H9 (cell line): ENCODE data around the gene AKT3. TPM values are rescaled to one million over a fixed set of nuclear protein-coding genes. Genes with fewer than 3 reads are reported as not detected.

Source experiments
- DNase-seq: peaks from one replicate; pipeline ENCODE4 v3.0.0-alpha.2; 2017
- H2AFZ ChIP-seq: one replicate; pipeline ENCODE4 v1.6.1; 2013; ENCODE audit warnings: mild to moderate bottlenecking, low read length, control low read depth, moderate library complexity
- H2AK5ac ChIP-seq: 2 replicates; pipeline ENCODE4 v1.6.1; 2013; ENCODE audit warnings: low read length, control low read depth, mixed read lengths; ENCODE audit not compliant: insufficient read length
- H2BK120ac ChIP-seq: one replicate; pipeline ENCODE4 v1.6.1; 2013; ENCODE audit warnings: low read depth, mild to moderate bottlenecking, low read length, control low read depth, inconsistent platforms; ENCODE audit not compliant: poor library complexity, severe bottlenecking
- H2BK12ac ChIP-seq: 2 replicates; pipeline ENCODE4 v1.6.1; 2013; ENCODE audit warnings: low read length, control low read depth, mixed read lengths, low read depth; ENCODE audit not compliant: insufficient read length
- H2BK15ac ChIP-seq: 2 replicates; pipeline ENCODE4 v1.6.1; 2013; ENCODE audit warnings: low read depth, low read length, control low read depth
- H2BK20ac ChIP-seq: one replicate; pipeline ENCODE4 v1.6.1; 2013; ENCODE audit warnings: low read depth, mild to moderate bottlenecking, low read length, control low read depth, inconsistent platforms; ENCODE audit not compliant: poor library complexity, severe bottlenecking
- H2BK5ac ChIP-seq: 2 replicates; pipeline ENCODE4 v1.6.1; 2013; ENCODE audit warnings: low read length, control low read depth, mixed read lengths; ENCODE audit not compliant: insufficient read length
- H3K14ac ChIP-seq: 2 replicates; pipeline ENCODE4 v1.6.1; 2013; ENCODE audit warnings: low read length, control low read depth; ENCODE audit not compliant: insufficient read depth
- H3K18ac ChIP-seq: 2 replicates; pipeline ENCODE4 v1.6.1; 2013; ENCODE audit warnings: low read depth, mild to moderate bottlenecking, mixed read lengths, low read length, control low read depth; ENCODE audit not compliant: insufficient read length
- H3K23ac ChIP-seq: 2 replicates; pipeline ENCODE4 v1.6.1; 2013; ENCODE audit warnings: low read length, control low read depth, mixed read lengths, low read depth; ENCODE audit not compliant: insufficient read length
- H3K23me2 ChIP-seq: 2 replicates; pipeline ENCODE4 v1.6.1; 2013; ENCODE audit warnings: low read depth, mild to moderate bottlenecking, mixed read lengths, low read length, control low read depth; ENCODE audit not compliant: insufficient read length, poor library complexity, severe bottlenecking
- H3K27ac ChIP-seq: 2 replicates; pipeline ENCODE4 v1.5.1; 2013; ENCODE audit warnings: low read length, control low read depth, mixed read lengths, low read depth; ENCODE audit not compliant: insufficient read length
- H3K27me3 ChIP-seq: 2 replicates; pipeline ENCODE4 v1.6.1; 2013; ENCODE audit warnings: low read length, control low read depth, inconsistent platforms; ENCODE audit not compliant: insufficient read depth
- H3K4ac ChIP-seq: 2 replicates; pipeline ENCODE4 v1.6.1; 2013; ENCODE audit warnings: low read depth, mild to moderate bottlenecking, control low read depth, inconsistent platforms, low read length, moderate library complexity
- H3K4me1 ChIP-seq: 2 replicates; pipeline ENCODE4 v1.6.1; 2013; ENCODE audit warnings: low read length, control low read depth, inconsistent platforms; ENCODE audit not compliant: insufficient read depth
- H3K4me2 ChIP-seq: 2 replicates; pipeline ENCODE4 v1.6.1; 2013; ENCODE audit warnings: low read length, control low read depth, mixed read lengths; ENCODE audit not compliant: insufficient read length, insufficient read depth
- H3K56ac ChIP-seq: 2 replicates; pipeline ENCODE4 v1.6.1; 2013; ENCODE audit warnings: low read depth, mild to moderate bottlenecking, mixed read lengths, low read length, control low read depth; ENCODE audit not compliant: insufficient read length
- H3K79me1 ChIP-seq: 2 replicates; pipeline ENCODE4 v1.6.1; 2013; ENCODE audit warnings: low read depth, mild to moderate bottlenecking, moderate library complexity, low read length, control low read depth, inconsistent platforms; ENCODE audit not compliant: insufficient read depth, poor library complexity, severe bottlenecking
- H3K79me2 ChIP-seq: 2 replicates; pipeline ENCODE4 v1.6.1; 2013; ENCODE audit warnings: low read length, control low read depth, inconsistent platforms; ENCODE audit not compliant: insufficient read depth
- H3K9ac ChIP-seq: 2 replicates; pipeline ENCODE4 v1.6.1; 2013; ENCODE audit warnings: low read length, control low read depth, mixed read lengths; ENCODE audit not compliant: insufficient read length; ENCODE audit errors: extremely low read depth
- H3K9me3 ChIP-seq: one replicate; pipeline ENCODE4 v1.6.1; 2013; ENCODE audit warnings: low read depth, low read length, inconsistent platforms; ENCODE audit not compliant: control insufficient read depth
- H3T11ph ChIP-seq: one replicate; pipeline ENCODE4 v1.6.1; 2013; ENCODE audit warnings: mild to moderate bottlenecking, low read length, control low read depth, inconsistent platforms
- H4K20me1 ChIP-seq: one replicate; pipeline ENCODE4 v1.6.1; 2013; ENCODE audit not compliant: control insufficient read depth, insufficient read length, insufficient read depth
- H4K5ac ChIP-seq: 2 replicates; pipeline ENCODE4 v1.6.1; 2013; ENCODE audit warnings: low read depth, mild to moderate bottlenecking, mixed read lengths, low read length, control low read depth; ENCODE audit not compliant: insufficient read length
- H4K8ac ChIP-seq: replicated peaks from 2 replicates; pipeline ENCODE4 v1.6.1; 2013; ENCODE audit warnings: low read length, control low read depth, mixed read lengths, low read depth; ENCODE audit not compliant: insufficient read length
- H4K91ac ChIP-seq: 2 replicates; pipeline ENCODE4 v1.6.1; 2013; ENCODE audit warnings: low read depth, mild to moderate bottlenecking, moderate library complexity, mixed read lengths, low read length, control low read depth; ENCODE audit not compliant: insufficient read length
- H3K27ac Mint-ChIP-seq, 3 experiments: 2 replicates in 2 of 3; 3 replicates in 1 of 3; pipeline ENCODE4 v1.8.0; 2020 to 2021; ENCODE audit warnings: mixed read lengths in 3 of 3, mild to moderate bottlenecking in 1 of 3, moderate library complexity in 1 of 3
- H3K27me3 Mint-ChIP-seq: 2 replicates; pipeline ENCODE4 v1.8.0; 2021; ENCODE audit warnings: low read depth, mild to moderate bottlenecking, moderate library complexity, mixed read lengths
- H3K36me3 Mint-ChIP-seq, 3 experiments: 2 replicates in 2 of 3; 3 replicates in 1 of 3; pipeline ENCODE4 v1.8.0; 2020 to 2021; ENCODE audit warnings: low read depth in 3 of 3, mixed read lengths in 3 of 3; ENCODE audit not compliant: insufficient read depth in 1 of 3
- H3K4me1 Mint-ChIP-seq, 2 experiments: 2 replicates each; pipeline ENCODE4 v1.8.0; 2020; ENCODE audit warnings: mixed read lengths in 2 of 2
- H3K4me3 Mint-ChIP-seq, 2 experiments: 2 replicates in 1 of 2; 3 replicates in 1 of 2; pipeline ENCODE4 v1.8.0; 2020 to 2021; ENCODE audit warnings: mild to moderate bottlenecking in 2 of 2, mixed read lengths in 2 of 2, moderate library complexity in 1 of 2
- H3K9me3 Mint-ChIP-seq, 2 experiments: 2 replicates in 1 of 2; 3 replicates in 1 of 2; pipeline ENCODE4 v1.8.0; 2020; ENCODE audit warnings: mild to moderate bottlenecking in 2 of 2, mixed read lengths in 2 of 2, moderate library complexity in 1 of 2
- CTCF ChIP-seq: fragments of 200-600 bp; sonication (generic); conservative IDR thresholded peaks from 3 replicates; pipeline ENCODE4 v1.8.0; 2021; ENCODE audit warnings: antibody characterized with exemption, mild to moderate bottlenecking
- WGBS: extraction: QIAGEN DNeasy Blood & Tissue Kit; methylation state at CpG from one replicate; pipeline ENCODE4 v1.1.7; 2013; ENCODE audit warnings: missing lambda C conversion rate, low lambda C conversion rate, mixed read lengths; ENCODE audit not compliant: insufficient read length; ENCODE audit errors: extremely low coverage; 5-methylcytosine and 5-hydroxymethylcytosine counted together
- total RNA-seq: library from RNA; stranded (reverse); gene quantifications from 2 replicates; pipeline ENCODE4 v1.2.1, GENCODE V29; 2021

The AKT3 gene
- total RNA-seq, 1 experiment from 2014 or later: 27.8 TPM

GRCh38 chr1:243508303-243508713 is 341.7 kb downstream of the AKT3 start:
- H3K9ac ChIP-seq: no peak overlapping the region
- TF ChIP-seq CTCF: no peak
- H3K9me3 ChIP-seq: no peaks in the 10 kb centered on the region
- H3K18ac ChIP-seq: no peak overlapping the region
- peaks cover 8% of the 10 kb centered on the region; the same call in 1 of the 2 replicates for H3K4me1 ChIP-seq
- H3K23ac ChIP-seq: no peak overlapping the region
- no peak overlapping the region for H2BK15ac ChIP-seq
- no peaks in the 10 kb centered on the region for H3K9me3 Mint-ChIP-seq
- no peak overlapping the region for H2AK5ac ChIP-seq
- peaks cover 8 to 16% (median 15%) of the 10 kb centered on the region in 3 experiments for H3K36me3 Mint-ChIP-seq
- no peak overlapping the region for H2BK12ac ChIP-seq
- no peak overlapping the region for H2AFZ ChIP-seq
- H4K8ac ChIP-seq: no peak overlapping the region
- H4K20me1 ChIP-seq: no peaks in the 10 kb centered on the region
- no peak overlapping the region for H2BK20ac ChIP-seq
- no peak overlapping the region for H4K91ac ChIP-seq
- no peak overlapping the region for H2BK120ac ChIP-seq
- H3K27ac Mint-ChIP-seq: peak overlapping the region in 2 of 3 experiments; percentile 70 to 73; a peak in 2 of 7 replicates
- DNase-seq: no peak
- H3K27me3 Mint-ChIP-seq: no peaks in the 10 kb centered on the region
- H3K4ac ChIP-seq: no peak overlapping the region
- no peak overlapping the region for H3T11ph ChIP-seq
- peak overlapping the region; percentile 2; the same call in 1 of the 2 replicates for H3K14ac ChIP-seq
- no peak overlapping the region for H2BK5ac ChIP-seq
- no peaks in the 10 kb centered on the region for H3K79me2 ChIP-seq
- no peak overlapping the region for H3K4me3 Mint-ChIP-seq
- WGBS: no CpG with 5 or more reads among the region's 9 CpGs
- peaks cover 27 to 28% of the 10 kb centered on the region in 2 experiments for H3K4me1 Mint-ChIP-seq
- no peak overlapping the region for H4K5ac ChIP-seq
- H3K56ac ChIP-seq: no peak overlapping the region
- H3K23me2 ChIP-seq: no peaks in the 10 kb centered on the region
- H3K27ac ChIP-seq: no peak overlapping the region
- no peaks in the 10 kb centered on the region for H3K27me3 ChIP-seq
- no peaks in the 10 kb centered on the region for H3K79me1 ChIP-seq
- no peak overlapping the region for H3K4me2 ChIP-seq
